GM12878 (cell line): ENCODE results near the gene GXYLT1. TPM values are rescaled to one million over a fixed set of nuclear protein-coding genes. Genes with fewer than 3 reads are reported as not detected.

Experiments used
- ATAC-seq: fragments of 200-7000 bp; cut with Tn5 transposase; 3 replicates; pipeline ENCODE4 v1.9.1; 2020; ENCODE audit warnings: mild to moderate bottlenecking, moderate library complexity
- BruUV-seq: library from RNA; stranded (reverse); fragments of 400-500 nt; replicated peaks from 2 replicates; lab custom pipeline; 2021; lab: Mats Ljungman, UMichigan
- CTCF ChIA-PET: fragments of 300-600 bp; sonication (Branson Sonifier 250); formaldehyde crosslinking; extraction: SDS; loops from one replicate; lab custom pipeline; 2021; ENCODE audit warnings: inconsistent platforms; lab: Yijun Ruan, JAX
- POLR2A ChIA-PET: fragments of 350-600 bp; formaldehyde crosslinking; extraction: SDS; loops from one replicate; lab custom pipeline; 2021; ENCODE audit warnings: inconsistent platforms; lab: Charles Lee
- RAD21 ChIA-PET: fragments of 300-600 bp; sonication (Branson Sonifier 250); formaldehyde crosslinking; loops from one replicate; lab custom pipeline; 2023; ENCODE audit warnings: antibody characterized with exemption; ENCODE audit not compliant: unreplicated experiment; lab: Charles Lee
- SMC1A ChIA-PET: fragments of 300-600 bp; sonication (Branson Sonifier 250); formaldehyde crosslinking; loops from one replicate; lab custom pipeline; 2023; ENCODE audit not compliant: unreplicated experiment, uncharacterized antibody; lab: Charles Lee
- DNase-seq: peaks from one replicate; pipeline ENCODE4 v3.0.0-alpha.2; 2011; ENCODE audit warnings: low read depth, low spot score
- FAIRE-seq: peaks from 3 replicates; lab custom pipeline; 2011; peaks lifted over from hg19 to GRCh38; lab: Jason Lieb, UNC
- H2AFZ ChIP-seq: 2 replicates; pipeline ENCODE4 v1.6.0; 2011; ENCODE audit warnings: low read depth, low read length, control low read depth; ENCODE audit not compliant: control insufficient read depth
- H3K27ac ChIP-seq: 2 replicates; pipeline ENCODE4 v1.5.1; 2011; ENCODE audit warnings: control low read depth; ENCODE audit not compliant: control insufficient read depth, insufficient read depth
- H3K27me3 ChIP-seq, 2 experiments: replicated peaks in 1 of 2; 2 replicates each; pipeline versions ENCODE4 v1.6.0 to v1.6.1; 2011; ENCODE audit warnings: low read length in 1 of 2; ENCODE audit not compliant: control insufficient read depth in 2 of 2, insufficient read depth in 2 of 2
- H3K36me3 ChIP-seq, 2 experiments: 2 replicates each; pipeline ENCODE4 v1.5.1; 2011; ENCODE audit warnings: low read length in 1 of 2; ENCODE audit not compliant: control insufficient read depth in 2 of 2, insufficient read depth in 2 of 2
- H3K4me1 ChIP-seq: 2 replicates; pipeline ENCODE4 v1.6.1; 2011; ENCODE audit warnings: mild to moderate bottlenecking, low read length, moderate library complexity, mixed read lengths; ENCODE audit not compliant: control insufficient read depth, insufficient read depth
- H3K4me2 ChIP-seq: 2 replicates; pipeline ENCODE4 v1.6.0; 2011; ENCODE audit warnings: control low read depth; ENCODE audit not compliant: control insufficient read depth, insufficient read depth
- H3K4me3 ChIP-seq: fragments of 200-600 bp; sonication (generic); 2 replicates; pipeline ENCODE4 v1.5.1; 2016
- H3K79me2 ChIP-seq: 2 replicates; pipeline ENCODE4 v1.6.0; 2011; ENCODE audit warnings: low read length; ENCODE audit not compliant: control insufficient read depth, insufficient read depth
- H3K9ac ChIP-seq: 2 replicates; pipeline ENCODE4 v1.8.0; 2011; ENCODE audit warnings: low read length, control low read depth, mixed read lengths; ENCODE audit not compliant: control insufficient read depth, insufficient read depth
- H3K9me3 ChIP-seq: replicated peaks from 3 replicates; pipeline ENCODE4 v1.5.1; 2011; ENCODE audit warnings: mild to moderate bottlenecking, low read length; ENCODE audit not compliant: control insufficient read depth, insufficient read depth
- H4K20me1 ChIP-seq: 2 replicates; pipeline ENCODE4 v1.6.0; 2011; ENCODE audit not compliant: control insufficient read depth, insufficient read depth
- NRF1 ChIP-seq: conservative IDR thresholded peaks from 2 replicates; pipeline ENCODE4 v1.6.1; 2011; ENCODE audit warnings: mild to moderate bottlenecking, low read depth, low read length, improper control_type of control experiment
- ZNF207 ChIP-seq: fragments of 450-650 bp; IDR thresholded peaks from 2 replicates; pipeline ENCODE4 v1.6.1; 2014; ENCODE audit warnings: antibody characterized with exemption, mild to moderate bottlenecking, borderline replicate concordance
- WGBS: methylation state at CpG from one replicate; pipeline ENCODE4 v1.1.6; 2016; ENCODE audit warnings: low lambda C conversion rate; ENCODE audit not compliant: insufficient replicate concordance, insufficient coverage; ENCODE audit errors: missing lambda C conversion rate; 5-methylcytosine and 5-hydroxymethylcytosine counted together
- in situ Hi-C: fragments of 300-500 bp; cut with MboI; formaldehyde crosslinking; loops from 9 replicates; pipeline ENCODE4 v1.14.3; 2018; ENCODE audit warnings: mixed read lengths
- intact Hi-C: fragments of 100-400 bp; cut with micrococcal nuclease; formaldehyde crosslinking; loops from one replicate; pipeline ENCODE4 v1.14.2; 2022; ENCODE audit not compliant: unreplicated experiment
- polyA plus RNA-seq, 11 experiments: library from polyadenylated mRNA; depleted of rRNA in 4 of 11; unstranded in 6 of 11; stranded (reverse) in 5 of 11; fragments of >200 nt; fragmentation: Nextera tagmentation in 4 of 11; fragmentation: Illumina TruSeq in 1 of 11; extraction: Ambion mirVana in 4 of 11; extraction: Trizol in 1 of 11; gene quantifications; 1 replicate in 1 of 11; 2 replicates in 10 of 11; pipeline versions ENCODE4 v1.2.1 to v1.2.3, GENCODE V29; 2011 to 2016; ENCODE audit warnings: inconsistent platforms in 2 of 11, missing spikeins in 2 of 11, low read depth in 1 of 11
- total RNA-seq, 4 experiments: library from RNA; depleted of rRNA in 3 of 4; stranded (reverse); fragments of >200 nt in 3 of 4; fragmentation: Illumina TruSeq in 1 of 4; extraction: Trizol in 1 of 4; gene quantifications; 2 replicates each; pipeline versions ENCODE4 v1.2.1 to v1.2.3, GENCODE V29; 2013 to 2021
- TF ChIP-seq, protein P1 (sequence below): fragments of 450-650 bp; IDR thresholded peaks from 2 replicates; pipeline ENCODE4 v1.6.1; 2016; ENCODE audit warnings: mild to moderate bottlenecking

GXYLT1 gene
- total and polyA plus RNA-seq, 10 of the 15 experiments (the other 5 are each of a cell fraction or from before 2014, with no cell fraction given), result 2.3 to 14.9 (median 8.9) TPM

GRCh38 chr12:42143452-42144157, 1.1 kb downstream of the GXYLT1 start:
- no peak for DNase-seq
- WGBS, result 3% methylated on average over 12 of the region's 12 CpGs
- peak overlapping the region; percentile 82 for H3K4me3 ChIP-seq
- no peak for FAIRE-seq
- H3K9me3 ChIP-seq, result no peaks in the 10 kb centered on the region
- peak overlapping the region; percentile 79 for H3K4me2 ChIP-seq
- no peaks in the 10 kb centered on the region for H3K27me3 ChIP-seq
- H3K4me1 ChIP-seq, result peaks cover 5% of the 10 kb centered on the region; the same call in 1 of the 2 replicates
- intact Hi-C loops, result loop anchor here (5.0 to 10.0 kb wide), 4 partner anchors 46 to 321 kb away; partner anchors contain the start of genes PPHLN1, YAF2 and ZCRB1
- no peaks in the 10 kb centered on the region for H3K36me3 ChIP-seq
- ChIA-PET POLR2A (no interaction called here), RAD21 (interaction anchor here (0.8 kb wide), 2 partner anchors 188 to 192 kb away, joined by 3 read pairs; no protein-coding TSS in a partner anchor), SMC1A (interaction anchor here (0.6 to 1.9 kb wide), 5 partner anchors 11 to 184 kb away, joined by 3 to 6 read pairs (median 3); no protein-coding TSS in a partner anchor), CTCF (interaction anchor here (1.0 kb wide), 1 partner anchor 188 kb away, joined by 4 read pairs; no protein-coding TSS in a partner anchor)
- peak overlapping the region; percentile 70 for H3K9ac ChIP-seq
- no peak for ATAC-seq
- H3K79me2 ChIP-seq, result peaks cover 48% of the 10 kb centered on the region
- peak overlapping the region; percentile 94 for H2AFZ ChIP-seq
- 0 out of 2 replicates have a peak overlapping the region, but pooled peaks have one; percentile 61 for H3K27ac ChIP-seq
- in situ Hi-C loops, result no loop called here
- BruUV-seq, result TSS peak; percentile 63
- no peaks in the 10 kb centered on the region for H4K20me1 ChIP-seq
- TF ChIP-seq ZNF207, result no peak
- no peak for TF ChIP-seq NRF1
- TF ChIP-seq, protein P1, sequence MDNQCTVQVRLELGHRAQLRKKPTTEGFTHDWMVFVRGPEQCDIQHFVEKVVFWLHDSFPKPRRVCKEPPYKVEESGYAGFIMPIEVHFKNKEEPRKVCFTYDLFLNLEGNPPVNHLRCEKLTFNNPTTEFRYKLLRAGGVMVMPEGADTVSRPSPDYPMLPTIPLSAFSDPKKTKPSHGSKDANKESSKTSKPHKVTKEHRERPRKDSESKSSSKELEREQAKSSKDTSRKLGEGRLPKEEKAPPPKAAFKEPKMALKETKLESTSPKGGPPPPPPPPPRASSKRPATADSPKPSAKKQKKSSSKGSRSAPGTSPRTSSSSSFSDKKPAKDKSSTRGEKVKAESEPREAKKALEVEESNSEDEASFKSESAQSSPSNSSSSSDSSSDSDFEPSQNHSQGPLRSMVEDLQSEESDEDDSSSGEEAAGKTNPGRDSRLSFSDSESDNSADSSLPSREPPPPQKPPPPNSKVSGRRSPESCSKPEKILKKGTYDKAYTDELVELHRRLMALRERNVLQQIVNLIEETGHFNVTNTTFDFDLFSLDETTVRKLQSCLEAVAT, result 0 out of 2 replicates have a peak, but pooled peaks have one; percentile 14
